ENCODE data around the gene MTA2.

DNA sequence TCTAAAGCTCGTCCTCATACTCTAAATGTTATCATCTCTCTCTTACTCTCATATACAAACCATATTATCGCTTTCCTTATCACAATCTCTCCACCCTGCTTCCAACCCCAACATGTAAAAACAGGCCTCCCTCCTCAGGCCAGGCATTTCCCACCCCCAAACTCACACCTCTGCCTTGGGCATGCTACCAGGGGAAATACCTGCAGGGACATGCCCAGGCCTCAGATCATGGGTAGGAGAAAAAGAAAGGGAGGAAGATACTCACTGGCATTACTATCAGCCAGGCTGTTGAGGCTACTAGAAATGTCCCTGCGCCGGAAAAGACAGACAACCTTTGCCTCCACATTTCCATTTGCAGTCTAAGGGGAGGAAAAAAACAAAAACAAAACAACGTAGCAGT is 1.8 kb downstream of the MTA2 start:
- TF ChIP-seq EZH2 (IDR thresholded peaks at IDR 0.05; ENCODE audit: borderline replicate concordance, low read length): no peak
- TF ChIP-seq CTCF (conservative IDR thresholded peaks at IDR 0.05 in 1 of 2, IDR thresholded peaks at IDR 0.05 in 1 of 2; ENCODE audit: extremely low read depth in 1 of 2, insufficient read depth in 1 of 2, low read depth in 1 of 2, low read length in 2 of 2): no peak

Data from mammary epithelial cell (primary cell).